ENCODE measurements around the gene CASK. TPM values are rescaled to one million over a fixed set of nuclear protein-coding genes. Genes with fewer than 3 reads are reported as not detected.

The CASK gene
- total RNA-seq, 1 experiment from 2014 or later: 33.5 TPM

- no peak for ATAC-seq
- no TSS peak for BruUV-seq (replicated peaks)
- H3K9me3 ChIP-seq (ENCODE audit: control insufficient read depth, insufficient read depth, low read depth, low read length): no peaks in the 10 kb centered on the region
- POLR2A ChIA-PET: no interaction called here
- DNase-seq (ENCODE audit: low read depth, low spot score): no peak
- H3K4me1 ChIP-seq (ENCODE audit: control insufficient read depth, insufficient read depth, low read length): no peaks in the 10 kb centered on the region
- CTCF ChIA-PET: no interaction called here
- no peaks in the 10 kb centered on the region for H3K27me3 ChIP-seq (ENCODE audit: control insufficient read depth, insufficient read depth, low read length)
- intact Hi-C loops (cut with micrococcal nuclease; ENCODE audit: unreplicated experiment): no loop called here
- in situ Hi-C loops (cut with HindIII; ENCODE audit: low pct_unique_long_range_greater_than_20kb, low sequenced_read_pairs): no loop called here
- H3K4me3 ChIP-seq (ENCODE audit: low read depth in 2 of 2, low read length in 2 of 2): no peak overlapping the region
- H3K36me3 ChIP-seq (ENCODE audit: control insufficient read depth, insufficient read depth, low read length): no peaks in the 10 kb centered on the region
- no peak for TF ChIP-seq REST (IDR thresholded peaks at IDR 0.05; ENCODE audit: insufficient read depth in 1 of 2, low read depth in 2 of 2, low read length in 1 of 2)
- no peak for TF ChIP-seq POLR2AphosphoS5 (IDR thresholded peaks at IDR 0.05; ENCODE audit: low read depth, low read length)
- no peak for TF ChIP-seq SIN3A (IDR thresholded peaks at IDR 0.05; ENCODE audit: borderline replicate concordance, insufficient read depth, low read depth, low read length)
- TF ChIP-seq CTCF (IDR thresholded peaks at IDR 0.05): no peak
- TF ChIP-seq TCF7L2 (IDR thresholded peaks at IDR 0.05; ENCODE audit: low read depth, low read length): no peak
- no peak overlapping the region for H3K27ac ChIP-seq (ENCODE audit: low read length)
These were observed 381.2 kb downstream of the CASK start for GRCh38 chrX:41542135-41542534.

GRCh38 chrX:41541386-41541785, 382.0 kb downstream of the CASK start:
- Histone ChIP-seq H3K9me3 (ENCODE audit: control insufficient read depth, insufficient read depth, low read depth, low read length) (no peaks in the 10 kb centered on the region), H3K36me3 (ENCODE audit: control insufficient read depth, insufficient read depth, low read length) (no peaks in the 10 kb centered on the region), H3K4me3 (ENCODE audit: low read depth in 2 of 2, low read length in 2 of 2) (no peak overlapping the region), H3K4me1 (ENCODE audit: control insufficient read depth, insufficient read depth, low read length) (no peaks in the 10 kb centered on the region), H3K27ac (ENCODE audit: low read length) (no peak overlapping the region), H3K27me3 (ENCODE audit: control insufficient read depth, insufficient read depth, low read length) (no peaks in the 10 kb centered on the region)
- DNase-seq (ENCODE audit: low read depth, low spot score): no peak
- ChIA-PET POLR2A (no interaction called here), CTCF (no interaction called here)
- ATAC-seq: no peak
- intact Hi-C loops (cut with micrococcal nuclease; ENCODE audit: unreplicated experiment): no loop called here
- in situ Hi-C loops (cut with HindIII; ENCODE audit: low pct_unique_long_range_greater_than_20kb, low sequenced_read_pairs): no loop called here
- no TSS peak for BruUV-seq (replicated peaks)
- TF ChIP-seq POLR2AphosphoS5 (IDR thresholded peaks at IDR 0.05; ENCODE audit: low read depth, low read length): no peak
- TF ChIP-seq CTCF (IDR thresholded peaks at IDR 0.05): no peak
- TF ChIP-seq REST (IDR thresholded peaks at IDR 0.05; ENCODE audit: insufficient read depth in 1 of 2, low read depth in 2 of 2, low read length in 1 of 2): no peak
- no peak for TF ChIP-seq SIN3A (IDR thresholded peaks at IDR 0.05; ENCODE audit: borderline replicate concordance, insufficient read depth, low read depth, low read length)
- no peak for TF ChIP-seq TCF7L2 (IDR thresholded peaks at IDR 0.05; ENCODE audit: low read depth, low read length)

Data from Panc1 (cell line).